ENCODE results near the gene HNRNPUL1. TPM values are rescaled to one million over a fixed set of nuclear protein-coding genes. Genes with fewer than 3 reads are reported as not detected.

The HNRNPUL1 gene
- total and polyA plus RNA-seq, 9 of the 15 experiments (the other 6 are each of a cell fraction or from before 2014, with no cell fraction given), result 7.3 to 211 (median 85.0) TPM

GRCh38 chr19:41353466-41354342, 89.5 kb downstream of the HNRNPUL1 start, which contains the start of gene TGFB1 (continued):
- TF ChIP-seq RERE (CRISPR knock-in tag; IDR thresholded peaks at IDR 0.05; ENCODE audit: borderline replicate concordance) (no peak), HNRNPL (IDR thresholded peaks at IDR 0.05; ENCODE audit: low read depth, low read length) (0 out of 2 replicates have a peak, but pooled peaks have one; percentile 23), ZNF140 (CRISPR knock-in tag; IDR thresholded peaks at IDR 0.05) (no peak), CEBPB (tag; IDR thresholded peaks at IDR 0.05) (no peak), ZNF76 (CRISPR knock-in tag; IDR thresholded peaks at IDR 0.05; ENCODE audit: borderline replicate concordance) (no peak; the same call in 1 of the 2 replicates), SRSF3 (IDR thresholded peaks at IDR 0.05; ENCODE audit: insufficient read depth, low read length) (no peak), RHOXF2B (CRISPR knock-in tag; conservative IDR thresholded peaks at IDR 0.05) (no peak), ZNF707 (CRISPR knock-in tag; conservative IDR thresholded peaks at IDR 0.05) (no peak), RREB1 (CRISPR knock-in tag; IDR thresholded peaks at IDR 0.05) (no peak), ZNF445 (CRISPR knock-in tag; IDR thresholded peaks at IDR 0.05; ENCODE audit: low read depth) (no peak), ZNF717 (CRISPR knock-in tag; IDR thresholded peaks at IDR 0.05) (no peak), HNRNPLL (IDR thresholded peaks at IDR 0.05; ENCODE audit: low read depth, low read length, poor library complexity, severe bottlenecking) (peak; percentile 28), ZNF699 (CRISPR knock-in tag; IDR thresholded peaks at IDR 0.05; ENCODE audit: insufficient replicate concordance) (no peak)
- TF ChIP-seq, protein P1, sequence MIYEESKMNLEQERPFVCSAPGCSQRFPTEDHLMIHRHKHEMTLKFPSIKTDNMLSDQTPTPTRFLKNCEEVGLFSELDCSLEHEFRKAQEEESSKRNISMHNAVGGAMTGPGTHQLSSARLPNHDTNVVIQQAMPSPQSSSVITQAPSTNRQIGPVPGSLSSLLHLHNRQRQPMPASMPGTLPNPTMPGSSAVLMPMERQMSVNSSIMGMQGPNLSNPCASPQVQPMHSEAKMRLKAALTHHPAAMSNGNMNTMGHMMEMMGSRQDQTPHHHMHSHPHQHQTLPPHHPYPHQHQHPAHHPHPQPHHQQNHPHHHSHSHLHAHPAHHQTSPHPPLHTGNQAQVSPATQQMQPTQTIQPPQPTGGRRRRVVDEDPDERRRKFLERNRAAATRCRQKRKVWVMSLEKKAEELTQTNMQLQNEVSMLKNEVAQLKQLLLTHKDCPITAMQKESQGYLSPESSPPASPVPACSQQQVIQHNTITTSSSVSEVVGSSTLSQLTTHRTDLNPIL (CRISPR knock-in tag; IDR thresholded peaks at IDR 0.05), result no peak

All from K562 (cell line).